ENCODE measurements around the gene IGF1. TPM values are rescaled to one million over a fixed set of nuclear protein-coding genes. Genes with fewer than 3 reads are reported as not detected.

Gene IGF1
- total RNA-seq, 2 experiments from 2014 or later, result 0.90 to 1.2 TPM

- ATAC-seq (no peak), DNase-seq (no peak)
- Mint-ChIP-seq H3K4me1 (ENCODE audit: low read depth) (peaks cover 26% of the 10 kb centered on the region), H3K4me3 (no peak overlapping the region), H3K9me3 (peaks cover 5% of the 10 kb centered on the region), H3K36me3 (ENCODE audit: low read depth) (no peaks in the 10 kb centered on the region), H3K27ac (no peak overlapping the region), H3K27me3 (peaks cover 18% of the 10 kb centered on the region)
- intact Hi-C loops (cut with micrococcal nuclease), result loop anchor here (10.0 kb wide), 3 partner anchors 112 to 552 kb away; no protein-coding TSS in a partner anchor
- ChIA-PET CTCF (no interaction called here), POLR2A (no interaction called here)
- no peak for TF ChIP-seq CTCF (IDR thresholded peaks at IDR 0.05)
These were observed 6.9 kb upstream of the IGF1 start for GRCh38 chr12:102487226-102487625.

GRCh38 chr12:102486153-102486552 lies 5.8 kb upstream of the IGF1 start:
- Mint-ChIP-seq H3K36me3 (ENCODE audit: low read depth) (no peaks in the 10 kb centered on the region), H3K27me3 (peaks cover 7% of the 10 kb centered on the region), H3K9me3 (peaks cover 5% of the 10 kb centered on the region), H3K4me3 (no peak overlapping the region), H3K27ac (no peak overlapping the region), H3K4me1 (ENCODE audit: low read depth) (peaks cover 30% of the 10 kb centered on the region)
- TF ChIP-seq CTCF (IDR thresholded peaks at IDR 0.05), result no peak
- ChIA-PET POLR2A (no interaction called here), CTCF (no interaction called here)
- intact Hi-C loops (cut with micrococcal nuclease), result loop anchor here (10.0 kb wide), 3 partner anchors 111 to 551 kb away; no protein-coding TSS in a partner anchor
- no peak for DNase-seq
- no peak for ATAC-seq

GRCh38 chr12:102484428-102484958 lies 4.1 kb upstream of the IGF1 start:
- peak; percentile 86 for TF ChIP-seq CTCF (IDR thresholded peaks at IDR 0.05)
- intact Hi-C loops (cut with micrococcal nuclease), result loop anchor here (10.0 kb wide), 3 partner anchors 110 to 550 kb away; no protein-coding TSS in a partner anchor

GRCh38 chr12:102484017-102484416 lies 3.7 kb upstream of the IGF1 start:
- H3K4me1 Mint-ChIP-seq (ENCODE audit: low read depth), result peaks cover 30% of the 10 kb centered on the region
- no peak for DNase-seq
- ChIA-PET POLR2A (interaction anchor here (0.6 kb wide), 1 partner anchor 166 kb away, joined by 3 read pairs; no protein-coding TSS in a partner anchor), CTCF (interaction anchor here (0.7 to 3.8 kb wide), 17 partner anchors 11 to 544 kb away, joined by 3 to 25 read pairs (median 3); no protein-coding TSS in a partner anchor)
- intact Hi-C loops (cut with micrococcal nuclease), result loop anchor here (10.0 kb wide), 3 partner anchors 109 to 549 kb away; no protein-coding TSS in a partner anchor
- peak; percentile 48 for ATAC-seq
- H3K4me3 Mint-ChIP-seq, result peak overlapping the region; percentile 52
- peak overlapping the region; percentile 91 for H3K27ac Mint-ChIP-seq
- H3K9me3 Mint-ChIP-seq, result no peaks in the 10 kb centered on the region
- no peak for TF ChIP-seq CTCF (IDR thresholded peaks at IDR 0.05)
- H3K36me3 Mint-ChIP-seq (ENCODE audit: low read depth), result no peaks in the 10 kb centered on the region
- H3K27me3 Mint-ChIP-seq, result no peaks in the 10 kb centered on the region

More at GRCh38 chr12:102484428-102484958, 4.1 kb upstream of the IGF1 start:
- ChIA-PET POLR2A (interaction anchor here (0.6 kb wide), 1 partner anchor 167 kb away, joined by 3 read pairs; no protein-coding TSS in a partner anchor), CTCF (interaction anchor here (0.8 to 3.8 kb wide), 16 partner anchors 10 to 544 kb away, joined by 3 to 25 read pairs (median 4); no protein-coding TSS in a partner anchor)
- DNase-seq (peak; percentile 85), ATAC-seq (peak; percentile 86)
- no peaks in the 10 kb centered on the region for H3K9me3 Mint-ChIP-seq
- H3K27me3 Mint-ChIP-seq, result no peaks in the 10 kb centered on the region
- H3K4me1 Mint-ChIP-seq (ENCODE audit: low read depth), result peaks cover 30% of the 10 kb centered on the region
- H3K36me3 Mint-ChIP-seq (ENCODE audit: low read depth), result no peaks in the 10 kb centered on the region
- peak overlapping the region; percentile 52 for H3K4me3 Mint-ChIP-seq
- peak overlapping the region; percentile 91 for H3K27ac Mint-ChIP-seq

- Mint-ChIP-seq H3K36me3 (ENCODE audit: low read depth) (no peaks in the 10 kb centered on the region), H3K27me3 (no peaks in the 10 kb centered on the region), H3K9me3 (no peaks in the 10 kb centered on the region), H3K4me3 (no peak overlapping the region), H3K4me1 (ENCODE audit: low read depth) (peaks cover 30% of the 10 kb centered on the region), H3K27ac (peak overlapping the region; percentile 91)
- ChIA-PET POLR2A (interaction anchor here (0.6 kb wide), 1 partner anchor 166 kb away, joined by 3 read pairs; no protein-coding TSS in a partner anchor), CTCF (interaction anchor here (0.7 to 3.8 kb wide), 14 partner anchors 10 to 543 kb away, joined by 3 to 25 read pairs (median 3); no protein-coding TSS in a partner anchor)
- no peak for TF ChIP-seq CTCF (IDR thresholded peaks at IDR 0.05)
- ATAC-seq, result peak; percentile 35
- peak; percentile 38 for DNase-seq
- intact Hi-C loops (cut with micrococcal nuclease), result loop anchor here (10.0 kb wide), 3 partner anchors 109 to 549 kb away; no protein-coding TSS in a partner anchor
These were observed 3.1 kb upstream of the IGF1 start for GRCh38 chr12:102483466-102483865.

Measured in activated CD8-positive, alpha-beta T cell treated with anti-CD3 and anti-CD28 coated beads for 36 hours (primary cell).